Ishikawa (cell line): ENCODE results near the gene GSE1.

Experiments
- CEBPB ChIP-seq: IDR thresholded peaks from 2 replicates; pipeline ENCODE4 v1.6.1; 2012
- CREB1 ChIP-seq: IDR thresholded peaks from 2 replicates; pipeline ENCODE4 v1.6.1; 2012; ENCODE audit warnings: low read depth
- EGR1 ChIP-seq: IDR thresholded peaks from 2 replicates; pipeline ENCODE4 v1.6.1; 2012
- EP300 ChIP-seq: IDR thresholded peaks from 2 replicates; pipeline ENCODE4 v1.6.1; 2012; ENCODE audit warnings: borderline replicate concordance
- FOXM1 ChIP-seq: IDR thresholded peaks from 2 replicates; pipeline ENCODE4 v1.6.1; 2012; ENCODE audit warnings: low read depth, borderline replicate concordance
- MAX ChIP-seq: IDR thresholded peaks from 2 replicates; pipeline ENCODE4 v1.6.1; 2012
- NFIC ChIP-seq: IDR thresholded peaks from 2 replicates; pipeline ENCODE4 v1.6.1; 2012
- RAD21 ChIP-seq: IDR thresholded peaks from 2 replicates; pipeline ENCODE4 v1.6.1; 2012; ENCODE audit warnings: low read depth
- REST ChIP-seq: IDR thresholded peaks from 2 replicates; pipeline ENCODE4 v1.6.1; 2012; ENCODE audit warnings: low read depth, mild to moderate bottlenecking
- TAF1 ChIP-seq: IDR thresholded peaks from 2 replicates; pipeline ENCODE4 v1.6.1; 2012; ENCODE audit warnings: low read depth, mild to moderate bottlenecking
- TCF12 ChIP-seq: IDR thresholded peaks from 2 replicates; pipeline ENCODE4 v1.6.1; 2012; ENCODE audit warnings: low read depth
- TEAD4 ChIP-seq: IDR thresholded peaks from 2 replicates; pipeline ENCODE4 v1.6.1; 2012
- USF1 ChIP-seq: IDR thresholded peaks from 2 replicates; pipeline ENCODE4 v1.6.1; 2012
- YY1 ChIP-seq: IDR thresholded peaks from 2 replicates; pipeline ENCODE4 v1.6.1; 2012; ENCODE audit warnings: low read depth
- ZBTB7A ChIP-seq: IDR thresholded peaks from 2 replicates; pipeline ENCODE4 v1.6.1; 2012; ENCODE audit warnings: low read depth

Gene GSE1

GRCh38 chr16:85611444-85612190 lies 1.5 kb upstream of the GSE1 start:
- no peak for TF ChIP-seq EGR1
- TF ChIP-seq EP300: peak; percentile 34; the same call in 1 of the 2 replicates
- peak; percentile 34; the same call in 1 of the 2 replicates for TF ChIP-seq MAX
- TF ChIP-seq ZBTB7A: peak; percentile 63
- TF ChIP-seq TCF12: peak; percentile 74
- no peak for TF ChIP-seq TEAD4
- TF ChIP-seq NFIC: peak; percentile 20; the same call in 1 of the 2 replicates

GRCh38 chr16:85612191-85612800 lies 826 bp upstream of the GSE1 start:
- TF ChIP-seq TEAD4: peak; percentile 94
- TF ChIP-seq REST: no peak
- peak; percentile 51; the same call in 1 of the 2 replicates for TF ChIP-seq EGR1
- 0 out of 2 replicates have a peak, but pooled peaks have one; percentile 2 for TF ChIP-seq USF1
- TF ChIP-seq NFIC: peak; percentile 84
- 0 out of 2 replicates have a peak, but pooled peaks have one; percentile 5 for TF ChIP-seq CEBPB
- no peak for TF ChIP-seq FOXM1
- TF ChIP-seq EP300: peak; percentile 77
- peak; percentile 82 for TF ChIP-seq TCF12
- TF ChIP-seq TAF1: no peak
- TF ChIP-seq MAX: peak; percentile 1; the same call in 1 of the 2 replicates

GRCh38 chr16:85613604-85614337 lies 649 bp downstream of the GSE1 start:
- no peak for TF ChIP-seq TEAD4
- TF ChIP-seq MAX: no peak
- no peak for TF ChIP-seq CREB1
- no peak for TF ChIP-seq EGR1
- TF ChIP-seq TCF12: peak; percentile 18; the same call in 1 of the 2 replicates
- no peak for TF ChIP-seq RAD21
- peak; percentile 42; the same call in 1 of the 2 replicates for TF ChIP-seq YY1
- no peak for TF ChIP-seq REST
- no peak for TF ChIP-seq FOXM1
- no peak for TF ChIP-seq TAF1

GRCh38 chr16:85614338-85615013 lies 1.4 kb downstream of the GSE1 start:
- TF ChIP-seq MAX: peak; percentile 32; the same call in 1 of the 2 replicates
- no peak for TF ChIP-seq YY1
